ENCODE measurements around the gene CACNA1G. TPM values are rescaled to one million over a fixed set of nuclear protein-coding genes. Genes with fewer than 3 reads are reported as not detected.

Gene CACNA1G
- polyA plus RNA-seq, 3 donors from 2014 or later, result not detected

- Mint-ChIP-seq H3K4me1 (no peaks in the 10 kb centered on the region), H3K27me3 (ENCODE audit: low read depth in 3 of 3) (peaks cover 0 to 2% (median 0%) of the 10 kb centered on the region in 3 donors), H3K36me3 (no peaks in the 10 kb centered on the region)
Observed at GRCh38 chr17:50653738-50654137, 93.2 kb downstream of the CACNA1G start.

GRCh38 chr17:50656509-50656908, 96.0 kb downstream of the CACNA1G start:
- no peak for DNase-seq
- Mint-ChIP-seq H3K4me3 (no peak overlapping the region), H3K36me3 (no peaks in the 10 kb centered on the region), H3K27me3 (ENCODE audit: low read depth in 3 of 3) (peaks cover 0 to 2% (median under 1%) of the 10 kb centered on the region in 3 donors), H3K27ac (no peak overlapping the region), H3K4me1 (no peaks in the 10 kb centered on the region), H3K9me3 (no peaks in the 10 kb centered on the region)

More at GRCh38 chr17:50653738-50654137, 93.2 kb downstream of the CACNA1G start:
- no peak overlapping the region for H3K27ac Mint-ChIP-seq
- H3K4me3 Mint-ChIP-seq, result no peak overlapping the region
- DNase-seq, result no peak
- no peaks in the 10 kb centered on the region for H3K9me3 Mint-ChIP-seq

- no peak for DNase-seq
Observed at GRCh38 chr17:50657054-50657453, 96.5 kb downstream of the CACNA1G start.

GRCh38 chr17:50657627-50658026, 97.1 kb downstream of the CACNA1G start:
- Mint-ChIP-seq H3K27me3 (ENCODE audit: low read depth in 3 of 3) (peaks cover 2 to 3% (median 3%) of the 10 kb centered on the region in 3 donors), H3K9me3 (no peaks in the 10 kb centered on the region), H3K4me1 (no peaks in the 10 kb centered on the region), H3K27ac (no peak overlapping the region), H3K36me3 (no peaks in the 10 kb centered on the region), H3K4me3 (no peak overlapping the region)
- no peak for DNase-seq

More at GRCh38 chr17:50657054-50657453, 96.5 kb downstream of the CACNA1G start:
- H3K27ac Mint-ChIP-seq, result no peak overlapping the region
- no peak overlapping the region for H3K4me3 Mint-ChIP-seq
- no peaks in the 10 kb centered on the region for H3K36me3 Mint-ChIP-seq
- H3K27me3 Mint-ChIP-seq (ENCODE audit: low read depth in 3 of 3), result peaks cover 0 to 3% (median 2%) of the 10 kb centered on the region in 3 donors
- H3K9me3 Mint-ChIP-seq, result no peaks in the 10 kb centered on the region
- no peaks in the 10 kb centered on the region for H3K4me1 Mint-ChIP-seq

- H3K4me3 Mint-ChIP-seq, result no peak overlapping the region
- H3K9me3 Mint-ChIP-seq, result no peaks in the 10 kb centered on the region
- no peak overlapping the region for H3K27ac Mint-ChIP-seq
- no peaks in the 10 kb centered on the region for H3K4me1 Mint-ChIP-seq
- DNase-seq, result no peak
- H3K36me3 Mint-ChIP-seq, result no peaks in the 10 kb centered on the region
- peaks cover 2 to 4% (median 3%) of the 10 kb centered on the region in 3 donors for H3K27me3 Mint-ChIP-seq (ENCODE audit: low read depth in 3 of 3)
Observed at GRCh38 chr17:50658616-50659015, 98.1 kb downstream of the CACNA1G start.

- Mint-ChIP-seq H3K36me3 (no peaks in the 10 kb centered on the region), H3K27me3 (ENCODE audit: low read depth in 3 of 3) (peaks cover 2 to 4% (median 3%) of the 10 kb centered on the region in 3 donors), H3K9me3 (no peaks in the 10 kb centered on the region), H3K4me1 (no peaks in the 10 kb centered on the region), H3K4me3 (no peak overlapping the region), H3K27ac (no peak overlapping the region)
- no peak for DNase-seq
Observed at GRCh38 chr17:50659179-50659578, 98.7 kb downstream of the CACNA1G start.

GRCh38 chr17:50660042-50660886, 99.7 kb downstream of the CACNA1G start:
- Mint-ChIP-seq H3K4me1 (no peaks in the 10 kb centered on the region), H3K27me3 (ENCODE audit: low read depth in 3 of 3) (peaks cover 2 to 4% (median 3%) of the 10 kb centered on the region in 3 donors), H3K27ac (no peak overlapping the region), H3K4me3 (no peak overlapping the region), H3K36me3 (no peaks in the 10 kb centered on the region), H3K9me3 (no peaks in the 10 kb centered on the region)
- DNase-seq, result no peak

- Mint-ChIP-seq H3K4me3 (no peak overlapping the region), H3K4me1 (no peaks in the 10 kb centered on the region), H3K27me3 (ENCODE audit: low read depth in 3 of 3) (peaks cover 2 to 5% (median 3%) of the 10 kb centered on the region in 3 donors), H3K36me3 (no peaks in the 10 kb centered on the region), H3K9me3 (no peaks in the 10 kb centered on the region), H3K27ac (no peak overlapping the region)
- DNase-seq, result no peak
Observed at GRCh38 chr17:50660887-50661345, 100.4 kb downstream of the CACNA1G start.

- no peak overlapping the region for H3K4me3 Mint-ChIP-seq
- no peak for DNase-seq
- no peak overlapping the region for H3K27ac Mint-ChIP-seq
- no peaks in the 10 kb centered on the region for H3K9me3 Mint-ChIP-seq
- no peaks in the 10 kb centered on the region for H3K4me1 Mint-ChIP-seq
- H3K27me3 Mint-ChIP-seq (ENCODE audit: low read depth in 3 of 3), result peaks cover 2 to 6% (median 3%) of the 10 kb centered on the region in 3 donors
- no peaks in the 10 kb centered on the region for H3K36me3 Mint-ChIP-seq
Observed at GRCh38 chr17:50661348-50661747, 100.8 kb downstream of the CACNA1G start.

GRCh38 chr17:50661795-50662391, 101.4 kb downstream of the CACNA1G start:
- DNase-seq, result no peak
- Mint-ChIP-seq H3K4me1 (no peaks in the 10 kb centered on the region), H3K4me3 (no peak overlapping the region), H3K27me3 (ENCODE audit: low read depth in 3 of 3) (peaks cover 2 to 6% (median 3%) of the 10 kb centered on the region in 3 donors), H3K36me3 (no peaks in the 10 kb centered on the region), H3K27ac (no peak overlapping the region), H3K9me3 (no peaks in the 10 kb centered on the region)

GRCh38 chr17:50662632-50663225, 102.2 kb downstream of the CACNA1G start:
- peaks cover 0 to 6% (median 3%) of the 10 kb centered on the region in 3 donors for H3K27me3 Mint-ChIP-seq (ENCODE audit: low read depth in 3 of 3)

GRCh38 chr17:50663812-50664374, 103.4 kb downstream of the CACNA1G start:
- Mint-ChIP-seq H3K27me3 (ENCODE audit: low read depth in 3 of 3) (peaks cover 0 to 6% (median 3%) of the 10 kb centered on the region in 3 donors), H3K27ac (no peak overlapping the region), H3K36me3 (no peaks in the 10 kb centered on the region), H3K4me1 (no peaks in the 10 kb centered on the region), H3K9me3 (no peaks in the 10 kb centered on the region), H3K4me3 (no peak overlapping the region)
- DNase-seq, result no peak

More at GRCh38 chr17:50662632-50663225, 102.2 kb downstream of the CACNA1G start:
- H3K4me3 Mint-ChIP-seq, result no peak overlapping the region
- H3K27ac Mint-ChIP-seq, result no peak overlapping the region
- no peaks in the 10 kb centered on the region for H3K9me3 Mint-ChIP-seq
- H3K4me1 Mint-ChIP-seq, result no peaks in the 10 kb centered on the region
- H3K36me3 Mint-ChIP-seq, result no peaks in the 10 kb centered on the region
- DNase-seq, result no peak

- Mint-ChIP-seq H3K27ac (no peak overlapping the region), H3K4me3 (peak overlapping the region in 1 of 5 donors; percentile 25), H3K9me3 (no peaks in the 10 kb centered on the region), H3K4me1 (no peaks in the 10 kb centered on the region), H3K36me3 (no peaks in the 10 kb centered on the region), H3K27me3 (ENCODE audit: low read depth in 3 of 3) (peaks cover 0 to 6% (median 3%) of the 10 kb centered on the region in 3 donors)
- no peak for DNase-seq
Observed at GRCh38 chr17:50664788-50665458, 104.4 kb downstream of the CACNA1G start.

Measured in immature natural killer cell (primary cell).